ENCODE data around the gene RFX5.
"Not testable (repeated sequence)": the region's sequence is repeated elsewhere in the genome, so short reads cannot be mapped to it uniquely, and the experiment has no call there.

The RFX5 gene

GRCh38 chr1:151361883-151362282 is 14.8 kb upstream of the RFX5 start:
- no peak for DNase-seq

- no peak for DNase-seq
Measured at GRCh38 chr1:151356696-151357095, 9.6 kb upstream of the RFX5 start.

GRCh38 chr1:151352021-151352718 is 5.1 kb upstream of the RFX5 start:
- DNase-seq, result no peak

- not testable (repeated sequence) for DNase-seq
Measured at GRCh38 chr1:151350323-151350722, 3.3 kb upstream of the RFX5 start.

- DNase-seq, result no peak
Measured at GRCh38 chr1:151347523-151348246, 633 bp upstream of the RFX5 start.

GRCh38 chr1:151346082-151346768 is 827 bp downstream of the RFX5 start:
- no peak for DNase-seq

GRCh38 chr1:151344291-151344690 is 2.8 kb downstream of the RFX5 start:
- DNase-seq, result no peak

- no peak for DNase-seq
Measured at GRCh38 chr1:151343587-151343986, 3.5 kb downstream of the RFX5 start.

GRCh38 chr1:151342569-151342968 is 4.5 kb downstream of the RFX5 start:
- no peak for DNase-seq

- DNase-seq, result no peak
Measured at GRCh38 chr1:151342021-151342420, 5.0 kb downstream of the RFX5 start.

- peak; percentile 47 for DNase-seq
Measured at GRCh38 chr1:151340870-151341754, 5.9 kb downstream of the RFX5 start.

GRCh38 chr1:151336556-151336955 is 10.5 kb downstream of the RFX5 start:
- DNase-seq, result no peak

- no peak for DNase-seq
Measured at GRCh38 chr1:151334822-151335221, 12.2 kb downstream of the RFX5 start.

GRCh38 chr1:151327903-151328674 is 19.0 kb downstream of the RFX5 start:
- DNase-seq, result peak; percentile 13

- peak; percentile 92 for DNase-seq
Measured at GRCh38 chr1:151327223-151327902, 19.7 kb downstream of the RFX5 start, which contains the start of gene PI4KB. TSS of gene PI4KB (minus strand) at chr1:151327416. CDS start at chr1:151316481, 10,935 bp downstream.

GRCh38 chr1:151326619-151327222 is 20.3 kb downstream of the RFX5 start:
- peak; percentile 71 for DNase-seq

- no peak for DNase-seq
Measured at GRCh38 chr1:151325646-151326429, 21.2 kb downstream of the RFX5 start.

- no peak for DNase-seq
Measured at GRCh38 chr1:151325231-151325630, 21.8 kb downstream of the RFX5 start.

GRCh38 chr1:151324390-151324930 is 22.6 kb downstream of the RFX5 start:
- no peak for DNase-seq

- DNase-seq, result no peak
Measured at GRCh38 chr1:151318975-151319374, 28.1 kb downstream of the RFX5 start.

Measured in activated CD4-positive, alpha-beta T cell treated with anti-CD3 and anti-CD28 coated beads for 48 hours (primary cell).